Suprapubic skin (tissue), 4 donors: Measurements from ENCODE around the gene GRIN3B.

Source experiments
- EP300 ChIP-seq: sonication (generic); formaldehyde crosslinking; IDR thresholded peaks from one replicate; pipeline ENCODE4 v1.6.1; 2017; ENCODE audit warnings: antibody characterized with exemption
- POLR2A ChIP-seq, 2 donors: fragments of 450-650 bp; IDR thresholded peaks; one replicate each; pipeline ENCODE4 v1.6.1; 2017; ENCODE audit warnings: antibody characterized with exemption in 2 of 2, mild to moderate bottlenecking in 2 of 2, moderate library complexity in 2 of 2
- POLR2AphosphoS5 ChIP-seq, 3 donors: sonication (generic); formaldehyde crosslinking; IDR thresholded peaks; one replicate each; pipeline ENCODE4 v1.6.1; 2017; ENCODE audit warnings: antibody characterized with exemption in 3 of 3
- TF ChIP-seq, protein P1 (sequence below), 2 donors: fragments of 200-600 bp in 1 of 2; fragments of 450-650 bp in 1 of 2; sonication (generic) in 1 of 2; IDR thresholded peaks; one replicate each; pipeline ENCODE4 v1.5.1; 2016 to 2019; ENCODE audit warnings: antibody characterized with exemption in 2 of 2, mild to moderate bottlenecking in 1 of 2, moderate library complexity in 1 of 2

DNA sequence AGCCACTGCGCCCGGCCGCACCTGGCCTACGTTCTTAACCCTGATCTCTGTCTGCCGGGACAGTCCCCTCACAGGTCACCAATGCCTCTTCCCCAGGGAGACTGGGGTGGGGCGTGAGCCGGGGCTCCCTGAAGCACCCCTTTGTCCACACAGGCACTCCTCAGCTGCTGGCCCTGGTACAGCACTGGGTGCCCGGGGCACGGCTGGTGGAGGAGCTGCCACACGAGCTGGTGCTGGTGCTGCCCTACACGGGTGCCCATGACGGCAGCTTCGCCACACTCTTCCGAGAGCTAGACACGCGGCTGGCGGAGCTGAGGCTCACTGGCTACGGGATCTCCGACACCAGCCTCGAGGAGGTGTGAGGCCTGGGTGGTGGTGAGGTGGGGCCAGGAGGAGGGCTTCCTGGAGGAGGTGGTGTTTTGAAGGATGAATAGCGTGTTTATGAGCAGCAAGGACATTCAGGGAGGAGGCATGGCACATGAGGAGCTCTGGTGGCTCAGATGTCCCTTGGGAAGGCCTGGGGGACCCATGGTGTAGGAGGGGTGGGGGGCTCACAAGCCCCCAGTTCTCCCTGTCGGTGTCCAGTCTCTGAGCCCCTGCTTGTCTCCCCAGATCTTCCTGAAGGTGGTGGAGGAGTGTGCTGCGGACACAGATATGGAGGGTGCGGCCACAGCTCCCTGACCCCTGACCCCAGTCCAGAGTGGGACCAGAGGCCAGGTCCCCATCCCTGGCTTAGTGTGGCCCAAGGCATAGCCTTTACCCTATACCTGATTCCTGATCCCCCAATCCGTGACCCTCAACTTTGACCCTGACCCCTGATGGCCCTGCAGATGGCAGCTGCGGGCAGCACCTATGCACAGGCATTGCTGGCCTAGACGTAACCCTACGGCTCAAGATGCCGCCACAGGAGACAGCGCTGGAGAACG lies 53.2 kb downstream of the GRIN3B start:
- TF ChIP-seq, protein P1, sequence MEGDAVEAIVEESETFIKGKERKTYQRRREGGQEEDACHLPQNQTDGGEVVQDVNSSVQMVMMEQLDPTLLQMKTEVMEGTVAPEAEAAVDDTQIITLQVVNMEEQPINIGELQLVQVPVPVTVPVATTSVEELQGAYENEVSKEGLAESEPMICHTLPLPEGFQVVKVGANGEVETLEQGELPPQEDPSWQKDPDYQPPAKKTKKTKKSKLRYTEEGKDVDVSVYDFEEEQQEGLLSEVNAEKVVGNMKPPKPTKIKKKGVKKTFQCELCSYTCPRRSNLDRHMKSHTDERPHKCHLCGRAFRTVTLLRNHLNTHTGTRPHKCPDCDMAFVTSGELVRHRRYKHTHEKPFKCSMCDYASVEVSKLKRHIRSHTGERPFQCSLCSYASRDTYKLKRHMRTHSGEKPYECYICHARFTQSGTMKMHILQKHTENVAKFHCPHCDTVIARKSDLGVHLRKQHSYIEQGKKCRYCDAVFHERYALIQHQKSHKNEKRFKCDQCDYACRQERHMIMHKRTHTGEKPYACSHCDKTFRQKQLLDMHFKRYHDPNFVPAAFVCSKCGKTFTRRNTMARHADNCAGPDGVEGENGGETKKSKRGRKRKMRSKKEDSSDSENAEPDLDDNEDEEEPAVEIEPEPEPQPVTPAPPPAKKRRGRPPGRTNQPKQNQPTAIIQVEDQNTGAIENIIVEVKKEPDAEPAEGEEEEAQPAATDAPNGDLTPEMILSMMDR (IDR thresholded peaks at IDR 0.05): no peak
- no peak for TF ChIP-seq EP300
- no peak for TF ChIP-seq POLR2A (IDR thresholded peaks at IDR 0.05)
- no peak for TF ChIP-seq POLR2AphosphoS5 (IDR thresholded peaks at IDR 0.05)
